H9 (cell line): Measurements from ENCODE around the gene NUDT3. TPM values are rescaled to one million over a fixed set of nuclear protein-coding genes. Genes with fewer than 3 reads are reported as not detected.

Source experiments
- DNase-seq: peaks from one replicate; pipeline ENCODE4 v3.0.0-alpha.2; 2017
- H2AFZ ChIP-seq: one replicate; pipeline ENCODE4 v1.6.1; 2013; ENCODE audit warnings: mild to moderate bottlenecking, low read length, control low read depth, moderate library complexity
- H2AK5ac ChIP-seq: 2 replicates; pipeline ENCODE4 v1.6.1; 2013; ENCODE audit warnings: low read length, control low read depth, mixed read lengths; ENCODE audit not compliant: insufficient read length
- H2BK120ac ChIP-seq: one replicate; pipeline ENCODE4 v1.6.1; 2013; ENCODE audit warnings: low read depth, mild to moderate bottlenecking, low read length, control low read depth, inconsistent platforms; ENCODE audit not compliant: poor library complexity, severe bottlenecking
- H2BK12ac ChIP-seq: 2 replicates; pipeline ENCODE4 v1.6.1; 2013; ENCODE audit warnings: low read length, control low read depth, mixed read lengths, low read depth; ENCODE audit not compliant: insufficient read length
- H2BK15ac ChIP-seq: 2 replicates; pipeline ENCODE4 v1.6.1; 2013; ENCODE audit warnings: low read depth, low read length, control low read depth
- H2BK20ac ChIP-seq: one replicate; pipeline ENCODE4 v1.6.1; 2013; ENCODE audit warnings: low read depth, mild to moderate bottlenecking, low read length, control low read depth, inconsistent platforms; ENCODE audit not compliant: poor library complexity, severe bottlenecking
- H2BK5ac ChIP-seq: 2 replicates; pipeline ENCODE4 v1.6.1; 2013; ENCODE audit warnings: low read length, control low read depth, mixed read lengths; ENCODE audit not compliant: insufficient read length
- H3K14ac ChIP-seq: 2 replicates; pipeline ENCODE4 v1.6.1; 2013; ENCODE audit warnings: low read length, control low read depth; ENCODE audit not compliant: insufficient read depth
- H3K18ac ChIP-seq: 2 replicates; pipeline ENCODE4 v1.6.1; 2013; ENCODE audit warnings: low read depth, mild to moderate bottlenecking, mixed read lengths, low read length, control low read depth; ENCODE audit not compliant: insufficient read length
- H3K23ac ChIP-seq: 2 replicates; pipeline ENCODE4 v1.6.1; 2013; ENCODE audit warnings: low read length, control low read depth, mixed read lengths, low read depth; ENCODE audit not compliant: insufficient read length
- H3K23me2 ChIP-seq: 2 replicates; pipeline ENCODE4 v1.6.1; 2013; ENCODE audit warnings: low read depth, mild to moderate bottlenecking, mixed read lengths, low read length, control low read depth; ENCODE audit not compliant: insufficient read length, poor library complexity, severe bottlenecking
- H3K27ac ChIP-seq: 2 replicates; pipeline ENCODE4 v1.5.1; 2013; ENCODE audit warnings: low read length, control low read depth, mixed read lengths, low read depth; ENCODE audit not compliant: insufficient read length
- H3K27me3 ChIP-seq: 2 replicates; pipeline ENCODE4 v1.6.1; 2013; ENCODE audit warnings: low read length, control low read depth, inconsistent platforms; ENCODE audit not compliant: insufficient read depth
- H3K4ac ChIP-seq: 2 replicates; pipeline ENCODE4 v1.6.1; 2013; ENCODE audit warnings: low read depth, mild to moderate bottlenecking, control low read depth, inconsistent platforms, low read length, moderate library complexity
- H3K4me1 ChIP-seq: 2 replicates; pipeline ENCODE4 v1.6.1; 2013; ENCODE audit warnings: low read length, control low read depth, inconsistent platforms; ENCODE audit not compliant: insufficient read depth
- H3K4me2 ChIP-seq: 2 replicates; pipeline ENCODE4 v1.6.1; 2013; ENCODE audit warnings: low read length, control low read depth, mixed read lengths; ENCODE audit not compliant: insufficient read length, insufficient read depth
- H3K56ac ChIP-seq: 2 replicates; pipeline ENCODE4 v1.6.1; 2013; ENCODE audit warnings: low read depth, mild to moderate bottlenecking, mixed read lengths, low read length, control low read depth; ENCODE audit not compliant: insufficient read length
- H3K79me1 ChIP-seq: 2 replicates; pipeline ENCODE4 v1.6.1; 2013; ENCODE audit warnings: low read depth, mild to moderate bottlenecking, moderate library complexity, low read length, control low read depth, inconsistent platforms; ENCODE audit not compliant: insufficient read depth, poor library complexity, severe bottlenecking
- H3K79me2 ChIP-seq: 2 replicates; pipeline ENCODE4 v1.6.1; 2013; ENCODE audit warnings: low read length, control low read depth, inconsistent platforms; ENCODE audit not compliant: insufficient read depth
- H3K9ac ChIP-seq: 2 replicates; pipeline ENCODE4 v1.6.1; 2013; ENCODE audit warnings: low read length, control low read depth, mixed read lengths; ENCODE audit not compliant: insufficient read length; ENCODE audit errors: extremely low read depth
- H3K9me3 ChIP-seq: one replicate; pipeline ENCODE4 v1.6.1; 2013; ENCODE audit warnings: low read depth, low read length, inconsistent platforms; ENCODE audit not compliant: control insufficient read depth
- H3T11ph ChIP-seq: one replicate; pipeline ENCODE4 v1.6.1; 2013; ENCODE audit warnings: mild to moderate bottlenecking, low read length, control low read depth, inconsistent platforms
- H4K20me1 ChIP-seq: one replicate; pipeline ENCODE4 v1.6.1; 2013; ENCODE audit not compliant: control insufficient read depth, insufficient read length, insufficient read depth
- H4K5ac ChIP-seq: 2 replicates; pipeline ENCODE4 v1.6.1; 2013; ENCODE audit warnings: low read depth, mild to moderate bottlenecking, mixed read lengths, low read length, control low read depth; ENCODE audit not compliant: insufficient read length
- H4K8ac ChIP-seq: replicated peaks from 2 replicates; pipeline ENCODE4 v1.6.1; 2013; ENCODE audit warnings: low read length, control low read depth, mixed read lengths, low read depth; ENCODE audit not compliant: insufficient read length
- H4K91ac ChIP-seq: 2 replicates; pipeline ENCODE4 v1.6.1; 2013; ENCODE audit warnings: low read depth, mild to moderate bottlenecking, moderate library complexity, mixed read lengths, low read length, control low read depth; ENCODE audit not compliant: insufficient read length
- H3K27ac Mint-ChIP-seq, 3 experiments: 2 replicates in 2 of 3; 3 replicates in 1 of 3; pipeline ENCODE4 v1.8.0; 2020 to 2021; ENCODE audit warnings: mixed read lengths in 3 of 3, mild to moderate bottlenecking in 1 of 3, moderate library complexity in 1 of 3
- H3K27me3 Mint-ChIP-seq: 2 replicates; pipeline ENCODE4 v1.8.0; 2021; ENCODE audit warnings: low read depth, mild to moderate bottlenecking, moderate library complexity, mixed read lengths
- H3K36me3 Mint-ChIP-seq, 3 experiments: 2 replicates in 2 of 3; 3 replicates in 1 of 3; pipeline ENCODE4 v1.8.0; 2020 to 2021; ENCODE audit warnings: low read depth in 3 of 3, mixed read lengths in 3 of 3; ENCODE audit not compliant: insufficient read depth in 1 of 3
- H3K4me1 Mint-ChIP-seq, 2 experiments: 2 replicates each; pipeline ENCODE4 v1.8.0; 2020; ENCODE audit warnings: mixed read lengths in 2 of 2
- H3K4me3 Mint-ChIP-seq, 2 experiments: 2 replicates in 1 of 2; 3 replicates in 1 of 2; pipeline ENCODE4 v1.8.0; 2020 to 2021; ENCODE audit warnings: mild to moderate bottlenecking in 2 of 2, mixed read lengths in 2 of 2, moderate library complexity in 1 of 2
- H3K9me3 Mint-ChIP-seq, 2 experiments: 2 replicates in 1 of 2; 3 replicates in 1 of 2; pipeline ENCODE4 v1.8.0; 2020; ENCODE audit warnings: mild to moderate bottlenecking in 2 of 2, mixed read lengths in 2 of 2, moderate library complexity in 1 of 2
- WGBS: extraction: QIAGEN DNeasy Blood & Tissue Kit; methylation state at CpG from one replicate; pipeline ENCODE4 v1.1.7; 2013; ENCODE audit warnings: missing lambda C conversion rate, low lambda C conversion rate, mixed read lengths; ENCODE audit not compliant: insufficient read length; ENCODE audit errors: extremely low coverage; 5-methylcytosine and 5-hydroxymethylcytosine counted together
- total RNA-seq: library from RNA; stranded (reverse); gene quantifications from 2 replicates; pipeline ENCODE4 v1.2.1, GENCODE V29; 2021
- TF ChIP-seq, protein P1 (sequence below): fragments of 200-600 bp; sonication (generic); conservative IDR thresholded peaks from 3 replicates; pipeline ENCODE4 v1.8.0; 2021; ENCODE audit warnings: antibody characterized with exemption, mild to moderate bottlenecking

The NUDT3 gene
- total RNA-seq, 1 experiment from 2014 or later, result 23.6 TPM

DNA sequence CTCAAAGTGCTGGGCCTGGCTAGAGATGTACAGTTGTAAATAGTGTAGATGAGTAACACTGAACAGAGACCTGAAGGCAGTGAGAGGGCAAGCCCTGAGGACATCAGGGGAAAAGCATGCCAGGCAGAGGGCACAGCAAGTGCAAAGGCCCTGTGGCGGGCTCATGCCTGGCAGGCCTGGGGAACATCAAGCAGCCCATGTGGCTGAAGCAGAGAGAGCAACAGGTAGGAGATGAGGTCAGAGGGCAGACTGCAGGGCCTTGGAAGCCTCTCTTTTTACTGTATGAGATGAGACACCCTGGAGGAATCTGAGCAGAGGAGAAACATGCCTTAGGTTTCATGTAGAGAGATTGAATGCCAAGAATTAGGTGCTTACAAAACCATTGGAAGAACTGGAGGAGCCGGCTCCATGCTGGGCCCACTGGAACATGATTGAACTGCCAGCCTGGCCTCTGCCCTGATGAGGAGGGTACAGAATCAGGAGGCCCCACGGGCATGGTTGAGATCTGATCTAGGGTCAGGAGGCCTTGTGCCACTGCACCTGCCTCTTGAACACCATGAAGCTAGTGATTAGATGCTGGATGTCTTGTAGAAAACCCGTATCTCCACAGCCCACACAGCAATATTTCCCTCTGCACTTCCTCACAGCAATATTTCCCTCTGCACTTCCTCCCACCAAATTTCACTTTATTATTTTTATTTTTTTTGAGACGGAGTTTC is 161.7 kb downstream of the NUDT3 start:
- peaks cover 35 to 45% of the 10 kb centered on the region in 2 experiments for H3K4me1 Mint-ChIP-seq
- H3K27me3 Mint-ChIP-seq, result no peaks in the 10 kb centered on the region; the same call in 1 of the 2 replicates
- no peak overlapping the region for H2BK5ac ChIP-seq
- no peak overlapping the region for H3K4me3 Mint-ChIP-seq
- H3K4ac ChIP-seq, result no peak overlapping the region
- H4K91ac ChIP-seq, result no peak overlapping the region
- no peak overlapping the region for H2BK15ac ChIP-seq
- H2AK5ac ChIP-seq, result no peak overlapping the region
- no peak overlapping the region; a peak in 1 of 7 replicates for H3K27ac Mint-ChIP-seq
- TF ChIP-seq, protein P1, sequence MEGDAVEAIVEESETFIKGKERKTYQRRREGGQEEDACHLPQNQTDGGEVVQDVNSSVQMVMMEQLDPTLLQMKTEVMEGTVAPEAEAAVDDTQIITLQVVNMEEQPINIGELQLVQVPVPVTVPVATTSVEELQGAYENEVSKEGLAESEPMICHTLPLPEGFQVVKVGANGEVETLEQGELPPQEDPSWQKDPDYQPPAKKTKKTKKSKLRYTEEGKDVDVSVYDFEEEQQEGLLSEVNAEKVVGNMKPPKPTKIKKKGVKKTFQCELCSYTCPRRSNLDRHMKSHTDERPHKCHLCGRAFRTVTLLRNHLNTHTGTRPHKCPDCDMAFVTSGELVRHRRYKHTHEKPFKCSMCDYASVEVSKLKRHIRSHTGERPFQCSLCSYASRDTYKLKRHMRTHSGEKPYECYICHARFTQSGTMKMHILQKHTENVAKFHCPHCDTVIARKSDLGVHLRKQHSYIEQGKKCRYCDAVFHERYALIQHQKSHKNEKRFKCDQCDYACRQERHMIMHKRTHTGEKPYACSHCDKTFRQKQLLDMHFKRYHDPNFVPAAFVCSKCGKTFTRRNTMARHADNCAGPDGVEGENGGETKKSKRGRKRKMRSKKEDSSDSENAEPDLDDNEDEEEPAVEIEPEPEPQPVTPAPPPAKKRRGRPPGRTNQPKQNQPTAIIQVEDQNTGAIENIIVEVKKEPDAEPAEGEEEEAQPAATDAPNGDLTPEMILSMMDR, result no peak
- H3K9me3 ChIP-seq, result no peaks in the 10 kb centered on the region
- H3K9ac ChIP-seq, result no peak overlapping the region
- no peaks in the 10 kb centered on the region for H3K36me3 Mint-ChIP-seq
- H2BK120ac ChIP-seq, result no peak overlapping the region
- no peak overlapping the region for H3K18ac ChIP-seq
- no peak overlapping the region for H4K5ac ChIP-seq
- no peak overlapping the region for H3K56ac ChIP-seq
- no peak for DNase-seq
- no peak overlapping the region for H2AFZ ChIP-seq
- no CpG with 5 or more reads among the region's 5 CpGs for WGBS
- H3K4me2 ChIP-seq, result no peak overlapping the region
- H4K8ac ChIP-seq, result no peak overlapping the region
- H3K27me3 ChIP-seq, result no peaks in the 10 kb centered on the region
- H3K27ac ChIP-seq, result no peak overlapping the region
- no peaks in the 10 kb centered on the region for H3K79me1 ChIP-seq
- H2BK12ac ChIP-seq, result no peak overlapping the region
- peaks cover 17% of the 10 kb centered on the region; the same call in 1 of the 2 replicates for H3K4me1 ChIP-seq
- no peaks in the 10 kb centered on the region for H3K79me2 ChIP-seq
- H3K9me3 Mint-ChIP-seq, result no peaks in the 10 kb centered on the region; a peak in 1 of 5 replicates
- H3K14ac ChIP-seq, result no peak overlapping the region
- no peak overlapping the region for H2BK20ac ChIP-seq
- H3T11ph ChIP-seq, result no peak overlapping the region
- peaks cover 8% of the 10 kb centered on the region for H3K23me2 ChIP-seq
- no peaks in the 10 kb centered on the region for H4K20me1 ChIP-seq
- no peak overlapping the region for H3K23ac ChIP-seq
